ENCODE results near the gene TRIM52. TPM values are rescaled to one million over a fixed set of nuclear protein-coding genes. Genes with fewer than 3 reads are reported as not detected.

Gene TRIM52
- polyA plus RNA-seq, 1 donor = 33.0 TPM

GRCh38 chr5:181205761-181206649 lies 54.9 kb downstream of the TRIM52 start:
- peak overlapping the region; percentile 47 for H3K4me3 ChIP-seq (ENCODE audit: low read length)
- peak in 1 of 2 donors; percentile 47 for DNase-seq
- H3K9me3 ChIP-seq (ENCODE audit: control insufficient read depth, low read depth, low read length) = peaks cover 2% of the 10 kb centered on the region
- 23% methylated on average over 7 of the region's 37 CpGs for WGBS (ENCODE audit: insufficient coverage, low lambda C conversion rate)
- H3K27ac ChIP-seq (ENCODE audit: low read length) = no peak overlapping the region
- peaks cover 49% of the 10 kb centered on the region for H3K27me3 ChIP-seq (ENCODE audit: control insufficient read depth, insufficient read depth, low read length)
- no peaks in the 10 kb centered on the region for H3K36me3 ChIP-seq (ENCODE audit: control insufficient read depth, insufficient read depth, low read length)
- H3K4me1 ChIP-seq (ENCODE audit: control insufficient read depth, insufficient read depth, low read length) = peaks cover 17% of the 10 kb centered on the region

Other genes with a start within 250 kb of the TRIM52 start
- gene BTNL9, start 220.9 kb downstream of the TRIM52 start, polyA plus RNA-seq = 11.6 TPM
- gene OR2V1, start 130.0 kb downstream of the TRIM52 start, polyA plus RNA-seq = not detected
- not detected for gene OR2V2, start 113.6 kb downstream of the TRIM52 start, polyA plus RNA-seq
- gene TRIM7, start 55.9 kb downstream of the TRIM52 start, polyA plus RNA-seq = 0.61 TPM
- gene TRIM41, start 37.9 kb downstream of the TRIM52 start, polyA plus RNA-seq = 22.4 TPM
- gene RACK1, start 17.2 kb downstream of the TRIM52 start, polyA plus RNA-seq = 3,389 TPM
- gene OR4F3, start 106.1 kb upstream of the TRIM52 start, polyA plus RNA-seq = 0.07 TPM

All from large intestine (tissue), 3 donors.